Measurements from ENCODE around the gene VSNL1. TPM values are rescaled to one million over a fixed set of nuclear protein-coding genes. Genes with fewer than 3 reads are reported as not detected.

Gene VSNL1
- total and polyA plus RNA-seq, 2 donors (not counting 1 experiment from before 2014, with no cell fraction given), result 1.2 to 3.9 TPM

DNA sequence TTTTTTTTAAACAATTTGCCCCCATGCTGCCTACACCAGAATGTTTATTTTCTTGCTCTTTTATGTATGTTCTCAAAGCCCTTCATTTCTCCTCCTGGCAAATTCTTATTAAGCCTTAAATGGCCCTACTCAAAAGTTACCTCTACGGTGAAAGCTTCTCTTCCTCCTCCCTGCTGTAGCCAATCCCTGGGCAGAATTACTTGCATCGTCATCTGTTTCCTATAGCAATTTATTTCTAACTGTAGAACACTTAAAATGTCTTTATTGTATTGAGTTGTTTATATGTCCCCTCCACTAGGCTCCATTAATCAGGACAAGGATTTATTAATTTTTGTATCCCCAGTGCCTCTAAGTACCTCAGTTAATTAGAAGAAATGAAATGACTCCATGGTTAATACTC is 19.7 kb upstream of the VSNL1 start:
- peaks cover 6% of the 10 kb centered on the region for H3K4me1 ChIP-seq (ENCODE audit: control insufficient read depth, extremely low read depth, insufficient read depth, low read length)
- TF ChIP-seq, protein P1, sequence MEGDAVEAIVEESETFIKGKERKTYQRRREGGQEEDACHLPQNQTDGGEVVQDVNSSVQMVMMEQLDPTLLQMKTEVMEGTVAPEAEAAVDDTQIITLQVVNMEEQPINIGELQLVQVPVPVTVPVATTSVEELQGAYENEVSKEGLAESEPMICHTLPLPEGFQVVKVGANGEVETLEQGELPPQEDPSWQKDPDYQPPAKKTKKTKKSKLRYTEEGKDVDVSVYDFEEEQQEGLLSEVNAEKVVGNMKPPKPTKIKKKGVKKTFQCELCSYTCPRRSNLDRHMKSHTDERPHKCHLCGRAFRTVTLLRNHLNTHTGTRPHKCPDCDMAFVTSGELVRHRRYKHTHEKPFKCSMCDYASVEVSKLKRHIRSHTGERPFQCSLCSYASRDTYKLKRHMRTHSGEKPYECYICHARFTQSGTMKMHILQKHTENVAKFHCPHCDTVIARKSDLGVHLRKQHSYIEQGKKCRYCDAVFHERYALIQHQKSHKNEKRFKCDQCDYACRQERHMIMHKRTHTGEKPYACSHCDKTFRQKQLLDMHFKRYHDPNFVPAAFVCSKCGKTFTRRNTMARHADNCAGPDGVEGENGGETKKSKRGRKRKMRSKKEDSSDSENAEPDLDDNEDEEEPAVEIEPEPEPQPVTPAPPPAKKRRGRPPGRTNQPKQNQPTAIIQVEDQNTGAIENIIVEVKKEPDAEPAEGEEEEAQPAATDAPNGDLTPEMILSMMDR (conservative IDR thresholded peaks at IDR 0.05 in 1 of 2, IDR thresholded peaks at IDR 0.05 in 1 of 2; ENCODE audit: low read depth in 1 of 2, low read length in 2 of 2), result no peak
- no peak for TF ChIP-seq EZH2 (IDR thresholded peaks at IDR 0.05; ENCODE audit: low read length, missing control alignments)
- H3K27ac ChIP-seq (ENCODE audit: insufficient read depth, low read length), result no peak overlapping the region
- H3K27me3 ChIP-seq (ENCODE audit: control insufficient read depth, insufficient read depth, low read length), result no peaks in the 10 kb centered on the region
- no peak overlapping the region for H3K4me2 ChIP-seq (ENCODE audit: extremely low read depth, insufficient read depth, low read length)
- DNase-seq (ENCODE audit: low read depth in 2 of 2), result no peak
- no peaks in the 10 kb centered on the region for H4K20me1 ChIP-seq (ENCODE audit: control insufficient read depth, extremely low read depth, insufficient read depth, low read length)
- no peak overlapping the region for H3K4me3 ChIP-seq (replicated peaks in 1 of 4; ENCODE audit: control extremely low read depth in 1 of 4, insufficient read depth in 1 of 4, low read depth in 3 of 4, low read length in 4 of 4)
- H3K79me2 ChIP-seq (ENCODE audit: control insufficient read depth, insufficient read depth, low read length), result no peaks in the 10 kb centered on the region
- no peaks in the 10 kb centered on the region for H3K36me3 ChIP-seq (ENCODE audit: control insufficient read depth, insufficient read depth, low read length)
- no peaks in the 10 kb centered on the region for H3K9me3 ChIP-seq (ENCODE audit: control insufficient read depth, insufficient read depth, low read depth, low read length)
- no peak overlapping the region for H3K9ac ChIP-seq (ENCODE audit: insufficient read depth, low read length)
- H2AFZ ChIP-seq (ENCODE audit: low read length), result no peak overlapping the region

DNA sequence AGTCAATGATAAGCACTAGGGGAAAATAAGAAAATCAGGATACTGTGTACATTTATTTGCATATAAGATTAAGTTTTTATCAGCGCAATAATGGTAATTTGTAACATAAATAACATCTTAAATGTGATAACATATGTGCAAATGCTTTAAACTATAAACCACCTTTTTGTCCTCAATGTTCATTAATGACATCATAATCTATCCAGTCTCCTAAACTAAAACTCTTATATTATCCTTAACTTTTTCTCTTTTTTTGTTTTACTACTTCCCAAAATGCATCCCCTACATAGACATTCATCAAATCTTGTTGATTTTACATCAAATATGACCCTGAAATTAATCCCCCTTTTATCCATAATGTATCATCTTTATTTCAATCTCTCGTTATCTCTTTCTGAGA is 18.9 kb upstream of the VSNL1 start:
- DNase-seq (ENCODE audit: low read depth in 2 of 2), result no peak
- H3K9ac ChIP-seq (ENCODE audit: insufficient read depth, low read length), result no peak overlapping the region
- H3K79me2 ChIP-seq (ENCODE audit: control insufficient read depth, insufficient read depth, low read length), result no peaks in the 10 kb centered on the region
- TF ChIP-seq, protein P1 (conservative IDR thresholded peaks at IDR 0.05 in 1 of 2, IDR thresholded peaks at IDR 0.05 in 1 of 2; ENCODE audit: low read depth in 1 of 2, low read length in 2 of 2), result no peak
- H3K27ac ChIP-seq (ENCODE audit: insufficient read depth, low read length), result no peak overlapping the region
- H3K4me3 ChIP-seq (replicated peaks in 1 of 4; ENCODE audit: control extremely low read depth in 1 of 4, insufficient read depth in 1 of 4, low read depth in 3 of 4, low read length in 4 of 4), result no peak overlapping the region
- no peaks in the 10 kb centered on the region for H3K27me3 ChIP-seq (ENCODE audit: control insufficient read depth, insufficient read depth, low read length)
- no peaks in the 10 kb centered on the region for H3K9me3 ChIP-seq (ENCODE audit: control insufficient read depth, insufficient read depth, low read depth, low read length)
- H2AFZ ChIP-seq (ENCODE audit: low read length), result no peak overlapping the region
- H4K20me1 ChIP-seq (ENCODE audit: control insufficient read depth, extremely low read depth, insufficient read depth, low read length), result no peaks in the 10 kb centered on the region
- no peaks in the 10 kb centered on the region for H3K36me3 ChIP-seq (ENCODE audit: control insufficient read depth, insufficient read depth, low read length)
- no peak overlapping the region for H3K4me2 ChIP-seq (ENCODE audit: extremely low read depth, insufficient read depth, low read length)
- peaks cover 6% of the 10 kb centered on the region for H3K4me1 ChIP-seq (ENCODE audit: control insufficient read depth, extremely low read depth, insufficient read depth, low read length)

DNA sequence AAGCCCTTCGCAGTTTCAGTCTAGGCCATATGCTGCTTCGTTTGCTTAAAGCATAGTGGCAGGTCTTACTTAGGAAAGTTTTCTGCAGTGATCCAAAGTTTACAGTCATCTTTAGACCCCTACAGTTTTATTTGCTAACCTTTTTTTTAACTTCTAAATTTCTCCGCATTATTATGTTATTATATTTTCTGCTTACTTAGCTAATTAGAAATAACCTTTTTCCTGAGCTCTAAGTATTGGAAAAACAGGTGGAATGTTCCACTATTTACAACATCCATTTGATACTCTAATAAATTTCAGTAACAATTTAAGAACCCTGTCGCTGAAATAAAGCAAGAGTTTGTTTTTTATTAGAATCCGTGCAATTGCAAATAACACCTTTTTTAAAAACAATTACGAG is 18.2 kb upstream of the VSNL1 start:
- Histone ChIP-seq H3K36me3 (ENCODE audit: control insufficient read depth, insufficient read depth, low read length) (no peaks in the 10 kb centered on the region), H3K4me1 (ENCODE audit: control insufficient read depth, extremely low read depth, insufficient read depth, low read length) (peaks cover 6% of the 10 kb centered on the region), H3K4me2 (ENCODE audit: extremely low read depth, insufficient read depth, low read length) (no peak overlapping the region), H3K79me2 (ENCODE audit: control insufficient read depth, insufficient read depth, low read length) (no peaks in the 10 kb centered on the region), H3K4me3 (replicated peaks in 1 of 4; ENCODE audit: control extremely low read depth in 1 of 4, insufficient read depth in 1 of 4, low read depth in 3 of 4, low read length in 4 of 4) (no peak overlapping the region), H3K27ac (ENCODE audit: insufficient read depth, low read length) (no peak overlapping the region), H3K9me3 (ENCODE audit: control insufficient read depth, insufficient read depth, low read depth, low read length) (no peaks in the 10 kb centered on the region), H3K9ac (ENCODE audit: insufficient read depth, low read length) (no peak overlapping the region), H2AFZ (ENCODE audit: low read length) (no peak overlapping the region), H4K20me1 (ENCODE audit: control insufficient read depth, extremely low read depth, insufficient read depth, low read length) (no peaks in the 10 kb centered on the region), H3K27me3 (ENCODE audit: control insufficient read depth, insufficient read depth, low read length) (no peaks in the 10 kb centered on the region)
- no peak for TF ChIP-seq EZH2 (IDR thresholded peaks at IDR 0.05; ENCODE audit: low read length, missing control alignments)
- TF ChIP-seq, protein P1 (conservative IDR thresholded peaks at IDR 0.05 in 1 of 2, IDR thresholded peaks at IDR 0.05 in 1 of 2; ENCODE audit: low read depth in 1 of 2, low read length in 2 of 2), result no peak
- DNase-seq (ENCODE audit: low read depth in 2 of 2), result no peak

Measured in fibroblast of lung (primary cell).